Breast epithelium (tissue), 3 donors: ENCODE results near the gene KRT76.

ENCODE experiments used
- POLR2A ChIP-seq: fragments of 450-650 bp; IDR thresholded peaks from one replicate; pipeline ENCODE4 v1.6.1; 2016; ENCODE audit warnings: antibody characterized with exemption, mild to moderate bottlenecking, moderate library complexity
- TF ChIP-seq, protein P1 (sequence below), 3 donors: fragments of 450-650 bp; IDR thresholded peaks; one replicate each; pipeline ENCODE4 v1.5.1; 2016 to 2017; ENCODE audit warnings: antibody characterized with exemption in 3 of 3, mild to moderate bottlenecking in 3 of 3, moderate library complexity in 3 of 3

DNA sequence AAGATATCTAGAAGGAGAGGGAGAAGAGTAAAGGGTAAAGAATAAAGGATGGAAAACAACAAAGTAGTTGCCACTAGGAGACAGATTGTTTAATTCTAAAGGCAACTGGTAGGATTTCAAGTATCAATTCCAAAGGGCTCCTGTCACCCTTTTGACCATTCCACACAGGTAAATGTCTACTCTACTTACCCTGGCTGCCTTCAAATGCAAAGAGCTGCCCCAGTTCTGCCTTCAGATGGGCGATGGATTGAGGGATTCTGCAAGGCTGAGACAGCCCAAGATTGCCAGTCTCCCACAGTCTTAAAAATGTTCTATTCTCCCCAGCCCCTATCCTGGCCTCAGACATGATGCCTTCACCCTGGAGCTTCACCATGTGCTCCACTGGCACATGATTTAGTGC, 11.4 kb downstream of the KRT76 start:
- TF ChIP-seq POLR2A = no peak
- TF ChIP-seq, protein P1, sequence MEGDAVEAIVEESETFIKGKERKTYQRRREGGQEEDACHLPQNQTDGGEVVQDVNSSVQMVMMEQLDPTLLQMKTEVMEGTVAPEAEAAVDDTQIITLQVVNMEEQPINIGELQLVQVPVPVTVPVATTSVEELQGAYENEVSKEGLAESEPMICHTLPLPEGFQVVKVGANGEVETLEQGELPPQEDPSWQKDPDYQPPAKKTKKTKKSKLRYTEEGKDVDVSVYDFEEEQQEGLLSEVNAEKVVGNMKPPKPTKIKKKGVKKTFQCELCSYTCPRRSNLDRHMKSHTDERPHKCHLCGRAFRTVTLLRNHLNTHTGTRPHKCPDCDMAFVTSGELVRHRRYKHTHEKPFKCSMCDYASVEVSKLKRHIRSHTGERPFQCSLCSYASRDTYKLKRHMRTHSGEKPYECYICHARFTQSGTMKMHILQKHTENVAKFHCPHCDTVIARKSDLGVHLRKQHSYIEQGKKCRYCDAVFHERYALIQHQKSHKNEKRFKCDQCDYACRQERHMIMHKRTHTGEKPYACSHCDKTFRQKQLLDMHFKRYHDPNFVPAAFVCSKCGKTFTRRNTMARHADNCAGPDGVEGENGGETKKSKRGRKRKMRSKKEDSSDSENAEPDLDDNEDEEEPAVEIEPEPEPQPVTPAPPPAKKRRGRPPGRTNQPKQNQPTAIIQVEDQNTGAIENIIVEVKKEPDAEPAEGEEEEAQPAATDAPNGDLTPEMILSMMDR (IDR thresholded peaks at IDR 0.05) = no peak
